Measurements from ENCODE around the gene CLSTN1. TPM values are rescaled to one million over a fixed set of nuclear protein-coding genes. Genes with fewer than 3 reads are reported as not detected.

CLSTN1 gene
- total RNA-seq, 1 donor from 2014 or later, result 72.3 TPM

DNA sequence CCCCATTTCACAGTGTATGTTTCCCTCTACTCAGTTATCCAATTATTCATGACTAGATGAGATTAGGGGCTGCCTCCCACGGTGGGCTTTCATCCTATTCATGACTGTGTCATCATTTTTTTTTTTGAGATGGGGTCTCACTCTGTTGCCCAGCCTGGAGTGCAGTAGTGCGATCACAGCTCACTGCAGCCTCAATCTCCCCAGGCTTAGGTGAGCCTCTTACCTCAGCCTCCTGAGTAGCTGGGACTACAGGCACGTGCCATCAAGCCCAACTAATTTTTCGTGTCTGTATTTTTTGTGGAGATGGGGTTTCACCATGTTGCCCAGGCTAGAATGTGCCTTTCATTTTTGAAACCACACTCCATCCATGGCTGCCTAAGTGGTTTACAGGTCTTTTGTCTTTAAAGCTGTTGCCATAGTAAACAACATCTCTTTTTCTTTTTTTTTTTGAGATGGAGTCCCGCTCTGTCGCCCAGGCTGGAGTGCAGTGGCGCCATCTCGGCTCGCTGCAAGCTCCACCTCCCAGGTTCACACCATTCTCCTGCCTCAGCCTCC, 112.2 kb downstream of the CLSTN1 start:
- ATAC-seq (no peak), DNase-seq (no peak)
- Histone ChIP-seq H3K27ac (no peak overlapping the region), H3K4me1 (no peaks in the 10 kb centered on the region), H3K9me3 (no peaks in the 10 kb centered on the region), H3K27me3 (ENCODE audit: low read depth) (no peaks in the 10 kb centered on the region), H3K4me3 (no peak overlapping the region), H3K36me3 (peaks cover 54% of the 10 kb centered on the region)
- TF ChIP-seq, protein P1, sequence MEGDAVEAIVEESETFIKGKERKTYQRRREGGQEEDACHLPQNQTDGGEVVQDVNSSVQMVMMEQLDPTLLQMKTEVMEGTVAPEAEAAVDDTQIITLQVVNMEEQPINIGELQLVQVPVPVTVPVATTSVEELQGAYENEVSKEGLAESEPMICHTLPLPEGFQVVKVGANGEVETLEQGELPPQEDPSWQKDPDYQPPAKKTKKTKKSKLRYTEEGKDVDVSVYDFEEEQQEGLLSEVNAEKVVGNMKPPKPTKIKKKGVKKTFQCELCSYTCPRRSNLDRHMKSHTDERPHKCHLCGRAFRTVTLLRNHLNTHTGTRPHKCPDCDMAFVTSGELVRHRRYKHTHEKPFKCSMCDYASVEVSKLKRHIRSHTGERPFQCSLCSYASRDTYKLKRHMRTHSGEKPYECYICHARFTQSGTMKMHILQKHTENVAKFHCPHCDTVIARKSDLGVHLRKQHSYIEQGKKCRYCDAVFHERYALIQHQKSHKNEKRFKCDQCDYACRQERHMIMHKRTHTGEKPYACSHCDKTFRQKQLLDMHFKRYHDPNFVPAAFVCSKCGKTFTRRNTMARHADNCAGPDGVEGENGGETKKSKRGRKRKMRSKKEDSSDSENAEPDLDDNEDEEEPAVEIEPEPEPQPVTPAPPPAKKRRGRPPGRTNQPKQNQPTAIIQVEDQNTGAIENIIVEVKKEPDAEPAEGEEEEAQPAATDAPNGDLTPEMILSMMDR (IDR thresholded peaks at IDR 0.05), result no peak
- intact Hi-C loops (cut with DNase I), result no loop called here

DNA sequence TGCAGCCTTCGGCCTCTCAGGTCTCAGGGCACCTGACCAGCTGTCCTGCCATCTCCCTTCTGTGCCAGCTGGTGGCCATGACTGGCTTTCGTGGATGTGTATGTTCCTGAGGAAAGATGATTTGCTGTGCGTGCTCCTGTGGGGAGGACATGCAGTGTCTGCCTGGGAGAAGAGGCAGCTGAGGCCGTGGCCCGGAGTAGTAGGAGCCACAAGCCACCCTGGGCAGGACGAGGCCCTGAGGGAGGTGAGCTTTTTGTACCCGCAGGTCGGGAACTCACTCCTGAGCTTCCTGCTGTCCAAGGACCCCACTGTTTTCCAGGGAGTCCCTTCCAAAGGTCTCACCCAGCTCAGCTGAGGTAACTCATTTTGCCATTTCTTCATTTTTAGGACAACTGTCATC, 113.7 kb downstream of the CLSTN1 start:
- intact Hi-C loops (cut with DNase I), result no loop called here
- no peak overlapping the region for H3K4me3 ChIP-seq
- ATAC-seq (no peak), DNase-seq (no peak)
- peaks cover 2% of the 10 kb centered on the region for H3K4me1 ChIP-seq
- no peaks in the 10 kb centered on the region for H3K9me3 ChIP-seq
- H3K27me3 ChIP-seq (ENCODE audit: low read depth), result no peaks in the 10 kb centered on the region
- TF ChIP-seq, protein P1 (IDR thresholded peaks at IDR 0.05), result no peak
- no peak overlapping the region for H3K27ac ChIP-seq
- H3K36me3 ChIP-seq, result peaks cover 40% of the 10 kb centered on the region

DNA sequence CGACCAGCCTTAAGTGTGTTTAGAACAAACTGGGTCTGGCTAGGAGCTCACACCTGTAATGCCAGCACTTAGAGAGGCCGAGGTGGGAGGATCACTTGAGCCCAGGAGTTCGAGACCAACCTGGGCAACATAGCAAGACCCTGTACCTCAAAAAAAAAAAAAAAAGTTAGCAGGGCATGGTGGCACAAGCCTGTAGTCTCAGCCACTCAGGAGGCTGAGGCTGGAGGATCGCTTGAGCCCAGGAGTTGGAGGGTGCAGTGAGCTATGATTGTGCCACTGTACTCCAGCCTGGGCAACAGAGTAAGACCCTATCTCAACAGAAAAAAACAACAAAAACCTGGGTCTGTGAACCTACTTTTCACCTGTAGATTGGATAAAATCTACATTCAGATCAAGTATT, 117.6 kb downstream of the CLSTN1 start:
- H3K4me3 ChIP-seq, result no peak overlapping the region
- intact Hi-C loops (cut with DNase I), result no loop called here
- H3K27ac ChIP-seq, result no peak overlapping the region
- peaks cover 18% of the 10 kb centered on the region for H3K4me1 ChIP-seq
- TF ChIP-seq, protein P1 (IDR thresholded peaks at IDR 0.05), result no peak
- DNase-seq (no peak), ATAC-seq (no peak)
- H3K9me3 ChIP-seq, result no peaks in the 10 kb centered on the region
- H3K36me3 ChIP-seq, result peaks cover 13% of the 10 kb centered on the region
- H3K27me3 ChIP-seq (ENCODE audit: low read depth), result no peaks in the 10 kb centered on the region

DNA sequence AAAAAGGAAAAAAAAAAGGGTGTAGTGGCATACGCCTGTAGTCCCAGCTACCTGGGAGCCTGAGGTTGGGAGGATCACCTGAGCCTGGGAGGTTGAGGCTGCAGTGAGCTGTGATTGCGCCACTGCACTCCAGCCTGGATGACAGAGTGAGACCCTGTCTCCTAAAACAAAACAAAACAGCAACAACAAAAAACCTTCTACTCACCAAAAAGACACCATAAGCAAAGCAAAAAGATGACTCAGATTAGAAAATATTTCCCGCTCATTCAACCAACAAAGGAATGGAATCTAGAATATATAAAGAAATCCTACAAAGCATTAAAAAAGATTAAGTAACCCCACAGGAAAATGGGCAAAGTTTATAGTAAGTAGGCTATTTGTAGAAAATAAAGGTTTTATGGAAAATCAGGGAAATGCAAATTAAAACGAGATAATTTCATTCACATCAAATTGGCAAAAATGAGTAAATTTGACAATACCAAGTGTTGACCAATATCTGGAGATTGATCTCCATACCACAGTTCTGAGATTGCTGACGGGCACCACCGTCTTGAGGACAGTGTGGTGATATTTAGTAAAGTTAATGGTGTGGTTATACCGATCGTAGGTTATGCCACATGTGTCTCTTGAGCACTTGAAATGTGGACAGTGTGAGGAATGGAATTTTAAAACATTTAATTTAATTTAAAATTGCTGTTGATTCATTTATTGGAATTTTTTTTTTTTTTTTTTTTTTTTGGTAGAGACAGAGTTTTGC, 118.2 kb downstream of the CLSTN1 start:
- Histone ChIP-seq H3K36me3 (peaks cover 8% of the 10 kb centered on the region), H3K9me3 (no peaks in the 10 kb centered on the region), H3K27ac (no peak overlapping the region), H3K4me1 (peaks cover 18% of the 10 kb centered on the region), H3K27me3 (ENCODE audit: low read depth) (no peaks in the 10 kb centered on the region), H3K4me3 (no peak overlapping the region)
- ATAC-seq (no peak), DNase-seq (no peak)
- TF ChIP-seq, protein P1 (IDR thresholded peaks at IDR 0.05), result no peak
- intact Hi-C loops (cut with DNase I), result no loop called here

DNA sequence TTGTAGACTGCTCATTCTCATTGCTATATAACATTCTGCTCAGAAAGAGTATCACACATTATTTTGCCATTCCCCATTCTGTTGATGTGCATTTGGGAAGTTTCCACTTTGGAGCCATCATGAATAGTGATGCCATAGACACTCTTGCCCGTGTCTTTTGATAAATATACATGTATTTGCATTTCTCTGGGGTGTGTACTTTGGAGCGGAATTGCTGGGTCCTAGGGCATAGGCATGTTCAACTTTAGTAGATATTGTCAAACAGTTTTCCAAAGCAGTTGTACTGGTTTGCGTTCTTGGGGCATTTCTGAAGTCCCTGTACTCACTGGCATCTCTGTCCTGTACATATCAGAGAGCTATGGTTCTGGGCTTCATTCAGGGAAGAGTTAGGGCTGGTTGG, 120.1 kb downstream of the CLSTN1 start:
- no peaks in the 10 kb centered on the region for H3K9me3 ChIP-seq
- no peaks in the 10 kb centered on the region for H3K27me3 ChIP-seq (ENCODE audit: low read depth)
- TF ChIP-seq, protein P1 (IDR thresholded peaks at IDR 0.05), result no peak
- H3K27ac ChIP-seq, result no peak overlapping the region
- DNase-seq (no peak), ATAC-seq (no peak)
- no peak overlapping the region for H3K4me3 ChIP-seq
- H3K36me3 ChIP-seq, result no peaks in the 10 kb centered on the region
- intact Hi-C loops (cut with DNase I), result no loop called here
- peaks cover 18% of the 10 kb centered on the region for H3K4me1 ChIP-seq

All from lower lobe of right lung (tissue), 2 donors.